ENCODE results near the gene EIF2S3B.

Gene EIF2S3B

GRCh38 chr12:10521555-10521954 is 15.9 kb downstream of the EIF2S3B start:
- TF ChIP-seq, protein P1, sequence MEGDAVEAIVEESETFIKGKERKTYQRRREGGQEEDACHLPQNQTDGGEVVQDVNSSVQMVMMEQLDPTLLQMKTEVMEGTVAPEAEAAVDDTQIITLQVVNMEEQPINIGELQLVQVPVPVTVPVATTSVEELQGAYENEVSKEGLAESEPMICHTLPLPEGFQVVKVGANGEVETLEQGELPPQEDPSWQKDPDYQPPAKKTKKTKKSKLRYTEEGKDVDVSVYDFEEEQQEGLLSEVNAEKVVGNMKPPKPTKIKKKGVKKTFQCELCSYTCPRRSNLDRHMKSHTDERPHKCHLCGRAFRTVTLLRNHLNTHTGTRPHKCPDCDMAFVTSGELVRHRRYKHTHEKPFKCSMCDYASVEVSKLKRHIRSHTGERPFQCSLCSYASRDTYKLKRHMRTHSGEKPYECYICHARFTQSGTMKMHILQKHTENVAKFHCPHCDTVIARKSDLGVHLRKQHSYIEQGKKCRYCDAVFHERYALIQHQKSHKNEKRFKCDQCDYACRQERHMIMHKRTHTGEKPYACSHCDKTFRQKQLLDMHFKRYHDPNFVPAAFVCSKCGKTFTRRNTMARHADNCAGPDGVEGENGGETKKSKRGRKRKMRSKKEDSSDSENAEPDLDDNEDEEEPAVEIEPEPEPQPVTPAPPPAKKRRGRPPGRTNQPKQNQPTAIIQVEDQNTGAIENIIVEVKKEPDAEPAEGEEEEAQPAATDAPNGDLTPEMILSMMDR (IDR thresholded peaks at IDR 0.05; ENCODE audit: low read length), result no peak
- TF ChIP-seq EZH2phosphoT487 (IDR thresholded peaks at IDR 0.05; ENCODE audit: low read length), result no peak
- TF ChIP-seq EZH2 (optimal IDR thresholded peaks at IDR 0.05; ENCODE audit: low read depth, low read length), result no peak
- Histone ChIP-seq H3K4me3 (ENCODE audit: low read length) (no peak overlapping the region), H3K9me2 (replicated peaks; ENCODE audit: insufficient read depth, low read length) (no peaks in the 10 kb centered on the region), H3K79me2 (ENCODE audit: low read length) (no peaks in the 10 kb centered on the region), H3K4me2 (ENCODE audit: low read depth, low read length) (no peak overlapping the region), H3K9ac (ENCODE audit: low read length) (no peak overlapping the region), H3K9me3 (replicated peaks; ENCODE audit: insufficient read depth, low read length) (no peaks in the 10 kb centered on the region), H3K36me3 (replicated peaks; ENCODE audit: insufficient read depth, low read length) (no peaks in the 10 kb centered on the region), H2AFZ (ENCODE audit: low read length) (no peak overlapping the region), H3K27me3 (replicated peaks; ENCODE audit: insufficient read depth, low read length) (no peaks in the 10 kb centered on the region), H3K4me1 (ENCODE audit: low read length) (no peaks in the 10 kb centered on the region), H4K20me1 (ENCODE audit: insufficient read depth, low read length) (no peaks in the 10 kb centered on the region), H3F3A (ENCODE audit: insufficient read depth, low read length) (no peaks in the 10 kb centered on the region), H3K27ac (ENCODE audit: low read length) (no peak overlapping the region)
- no peak for DNase-seq

DNA sequence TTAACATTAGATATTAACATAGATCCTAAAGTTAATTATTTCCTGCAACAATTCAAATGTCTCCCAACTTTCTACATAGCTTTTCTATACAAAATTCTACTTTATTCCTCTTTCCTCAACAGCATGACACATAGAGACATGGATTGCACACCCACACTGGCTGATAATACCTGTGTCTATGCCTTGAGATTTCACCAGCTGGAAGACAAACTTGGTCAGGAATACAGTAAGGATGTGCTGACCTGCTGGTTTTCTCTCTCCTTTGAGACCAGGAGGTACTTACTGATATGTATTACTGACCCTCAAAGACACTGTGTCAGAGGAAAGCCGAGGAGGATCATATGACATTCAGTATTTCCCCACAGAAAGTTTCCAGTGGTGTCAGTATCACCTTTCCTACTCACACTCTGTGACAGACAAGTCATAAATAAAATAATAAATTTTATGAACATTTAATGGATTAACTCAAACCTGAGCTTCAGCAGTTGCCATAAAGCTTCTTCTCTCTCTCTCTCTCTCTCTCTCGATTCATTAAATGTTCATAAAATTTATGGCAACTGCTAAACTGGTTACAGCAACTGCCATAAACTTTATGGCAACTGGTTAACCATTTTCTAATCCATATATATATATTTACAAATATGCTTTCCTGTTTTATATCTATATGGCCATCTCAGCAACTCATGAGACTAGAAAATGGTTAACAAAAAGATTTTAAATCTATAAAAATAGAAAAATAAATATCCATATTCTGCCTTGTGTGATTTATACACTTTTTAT is 22.7 kb downstream of the EIF2S3B start:
- DNase-seq, result no peak
- no peaks in the 10 kb centered on the region for H3K4me1 ChIP-seq (ENCODE audit: low read length)
- H3K9me3 ChIP-seq (replicated peaks; ENCODE audit: insufficient read depth, low read length), result no peaks in the 10 kb centered on the region
- no peaks in the 10 kb centered on the region for H3K9me2 ChIP-seq (replicated peaks; ENCODE audit: insufficient read depth, low read length)
- H3K4me2 ChIP-seq (ENCODE audit: low read depth, low read length), result no peak overlapping the region
- no peak overlapping the region for H3K27ac ChIP-seq (ENCODE audit: low read length)
- H3F3A ChIP-seq (ENCODE audit: insufficient read depth, low read length), result no peaks in the 10 kb centered on the region
- H3K9ac ChIP-seq (ENCODE audit: low read length), result no peak overlapping the region
- H2AFZ ChIP-seq (ENCODE audit: low read length), result no peak overlapping the region
- no peak overlapping the region for H3K4me3 ChIP-seq (ENCODE audit: low read length)
- H4K20me1 ChIP-seq (ENCODE audit: insufficient read depth, low read length), result no peaks in the 10 kb centered on the region
- TF ChIP-seq, protein P1 (IDR thresholded peaks at IDR 0.05; ENCODE audit: low read length), result no peak
- no peak for TF ChIP-seq EZH2 (optimal IDR thresholded peaks at IDR 0.05; ENCODE audit: low read depth, low read length)
- no peak for TF ChIP-seq EZH2phosphoT487 (IDR thresholded peaks at IDR 0.05; ENCODE audit: low read length)
- no peaks in the 10 kb centered on the region for H3K36me3 ChIP-seq (replicated peaks; ENCODE audit: insufficient read depth, low read length)
- no peaks in the 10 kb centered on the region for H3K27me3 ChIP-seq (replicated peaks; ENCODE audit: insufficient read depth, low read length)
- no peaks in the 10 kb centered on the region for H3K79me2 ChIP-seq (ENCODE audit: low read length)

DNA sequence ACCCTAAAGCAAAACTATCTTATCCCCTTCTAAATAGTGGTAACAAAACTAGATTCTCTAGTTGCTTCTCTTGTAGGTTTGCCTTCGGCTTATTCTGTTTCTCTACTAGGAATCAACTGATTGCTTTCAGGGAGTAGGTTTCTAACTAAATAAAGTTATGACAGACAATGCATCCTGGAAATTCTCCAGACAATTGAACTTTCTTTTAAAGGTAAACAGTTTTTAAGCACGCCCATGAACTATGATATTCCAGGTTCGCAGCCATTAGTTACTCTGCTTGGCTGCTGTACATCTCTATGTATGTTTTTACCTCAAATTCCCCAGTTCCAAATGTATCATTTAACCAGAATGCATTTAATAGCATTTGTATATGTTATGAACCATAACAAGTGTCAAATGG is 23.9 kb downstream of the EIF2S3B start:
- H3K36me3 ChIP-seq (replicated peaks; ENCODE audit: insufficient read depth, low read length), result no peaks in the 10 kb centered on the region
- no peak overlapping the region for H2AFZ ChIP-seq (ENCODE audit: low read length)
- no peaks in the 10 kb centered on the region for H3F3A ChIP-seq (ENCODE audit: insufficient read depth, low read length)
- no peak overlapping the region for H3K9ac ChIP-seq (ENCODE audit: low read length)
- no peaks in the 10 kb centered on the region for H4K20me1 ChIP-seq (ENCODE audit: insufficient read depth, low read length)
- no peaks in the 10 kb centered on the region for H3K9me2 ChIP-seq (replicated peaks; ENCODE audit: insufficient read depth, low read length)
- H3K27ac ChIP-seq (ENCODE audit: low read length), result no peak overlapping the region
- H3K4me2 ChIP-seq (ENCODE audit: low read depth, low read length), result no peak overlapping the region
- no peaks in the 10 kb centered on the region for H3K9me3 ChIP-seq (replicated peaks; ENCODE audit: insufficient read depth, low read length)
- no peak for DNase-seq
- H3K27me3 ChIP-seq (replicated peaks; ENCODE audit: insufficient read depth, low read length), result no peaks in the 10 kb centered on the region
- no peak for TF ChIP-seq EZH2 (optimal IDR thresholded peaks at IDR 0.05; ENCODE audit: low read depth, low read length)
- TF ChIP-seq EZH2phosphoT487 (IDR thresholded peaks at IDR 0.05; ENCODE audit: low read length), result no peak
- TF ChIP-seq, protein P1 (IDR thresholded peaks at IDR 0.05; ENCODE audit: low read length), result no peak
- H3K4me1 ChIP-seq (ENCODE audit: low read length), result no peaks in the 10 kb centered on the region
- no peak overlapping the region for H3K4me3 ChIP-seq (ENCODE audit: low read length)
- H3K79me2 ChIP-seq (ENCODE audit: low read length), result no peaks in the 10 kb centered on the region

Data from MM.1S (cell line).